K562 (cell line): ENCODE data around the gene ARHGAP15. TPM values are rescaled to one million over a fixed set of nuclear protein-coding genes. Genes with fewer than 3 reads are reported as not detected.

Experiments
- ATAC-seq: fragments of 200-7000 bp; cut with Tn5 transposase; 3 replicates; pipeline ENCODE4 v1.9.1; 2020; ENCODE audit warnings: moderate library complexity
- BruUV-seq: library from RNA; stranded (reverse); fragments of 400-500 nt; replicated peaks from 2 replicates; lab custom pipeline; 2021; lab: Mats Ljungman, UMichigan
- CTCF ChIA-PET: fragments of 300-600 bp; formaldehyde crosslinking; extraction: SDS; loops from one replicate; lab custom pipeline; 2021; ENCODE audit warnings: low intra/inter-chr PET ratio; lab: Yijun Ruan, JAX
- POLR2A ChIA-PET: fragments of 300-600, 350-650 bp; sonication (Branson Sonifier 250); formaldehyde crosslinking; extraction: SDS; loops from one replicate; lab custom pipeline; 2021; ENCODE audit warnings: antibody characterized with exemption, inconsistent platforms; lab: Yijun Ruan, JAX
- DNase-seq, 4 experiments: peaks; one replicate each; pipeline versions ENCODE4 v3.0.0 to v3.0.0-alpha.2; 2011 to 2018; ENCODE audit warnings: low spot score in 3 of 4, mixed read lengths in 3 of 4; ENCODE audit errors: extremely low read depth in 1 of 4
- FAIRE-seq: peaks from 2 replicates; lab custom pipeline; 2011; peaks lifted over from hg19 to GRCh38; lab: Jason Lieb, UNC
- H2AFZ ChIP-seq: 2 replicates; pipeline ENCODE4 v1.6.0; 2011; ENCODE audit warnings: low read depth, low read length, control low read depth, inconsistent platforms
- H3K27ac ChIP-seq: fragments of 200-600 bp; 3 replicates; pipeline ENCODE4 v1.8.0; 2011; ENCODE audit warnings: low read depth, mild to moderate bottlenecking, control low read depth, inconsistent platforms, low read length, moderate library complexity, mixed read lengths; ENCODE audit errors: extremely low read depth
- H3K27me3 ChIP-seq, 2 experiments: fragments of 300-600 bp in 1 of 2; 2 replicates in 1 of 2; 3 replicates in 1 of 2; pipeline versions ENCODE4 v1.6.0 to v1.8.0; 2011; ENCODE audit warnings: inconsistent platforms in 2 of 2, low read length in 2 of 2, mild to moderate bottlenecking in 1 of 2, mixed read lengths in 1 of 2, moderate library complexity in 1 of 2; ENCODE audit not compliant: control insufficient read depth in 2 of 2, insufficient read depth in 2 of 2
- H3K36me3 ChIP-seq: fragments of 300-600 bp; 3 replicates; pipeline ENCODE4 v1.8.0; 2011; ENCODE audit warnings: mild to moderate bottlenecking, low read length, inconsistent platforms; ENCODE audit not compliant: control insufficient read depth, insufficient read depth
- H3K4me1 ChIP-seq, 2 experiments: fragments of 200-600 bp in 1 of 2; replicated peaks in 1 of 2; 2 replicates in 1 of 2; 3 replicates in 1 of 2; pipeline versions ENCODE4 v1.5.1 to v1.8.0; 2011; ENCODE audit warnings: inconsistent platforms in 2 of 2, low read length in 2 of 2, mild to moderate bottlenecking in 1 of 2, mixed read lengths in 1 of 2, moderate library complexity in 1 of 2; ENCODE audit not compliant: control insufficient read depth in 2 of 2, insufficient read depth in 2 of 2
- H3K4me2 ChIP-seq: 2 replicates; pipeline ENCODE4 v1.6.1; 2011; ENCODE audit warnings: low read length, control low read depth, inconsistent platforms, mixed read lengths; ENCODE audit not compliant: insufficient read depth
- H3K4me3 ChIP-seq: fragments of 200-600 bp; sonication (generic), shearing (Covaris generic); 2 replicates; pipeline ENCODE4 v1.5.1; 2016; ENCODE audit warnings: control low read depth, inconsistent platforms
- H3K79me2 ChIP-seq: fragments of 200-600 bp; 3 replicates; pipeline ENCODE4 v1.8.0; 2011; ENCODE audit warnings: low read length, inconsistent platforms; ENCODE audit not compliant: control insufficient read depth, insufficient read depth
- H3K9ac ChIP-seq, 2 experiments: 2 replicates each; pipeline versions ENCODE4 v1.6.0 to v1.6.1; 2011; ENCODE audit warnings: low read depth in 2 of 2, low read length in 2 of 2, control low read depth in 1 of 2, inconsistent platforms in 1 of 2, mild to moderate bottlenecking in 1 of 2, mixed read lengths in 1 of 2; ENCODE audit not compliant: insufficient read depth in 1 of 2
- H3K9me1 ChIP-seq: one replicate; pipeline ENCODE4 v1.6.0; 2011; ENCODE audit warnings: inconsistent platforms, mild to moderate bottlenecking, low read length, moderate library complexity; ENCODE audit not compliant: control insufficient read depth, insufficient read depth
- H3K9me3 ChIP-seq: replicated peaks from 2 replicates; pipeline ENCODE4 v1.5.1; 2011; ENCODE audit warnings: low read depth, low read length, inconsistent platforms; ENCODE audit not compliant: control insufficient read depth, insufficient read depth
- H4K20me1 ChIP-seq: replicated peaks from 2 replicates; pipeline ENCODE4 v1.6.1; 2011; ENCODE audit warnings: low read length, inconsistent platforms, mixed read lengths; ENCODE audit not compliant: control insufficient read depth, insufficient read depth
- ATF7 ChIP-seq: fragments of 450-650 bp; IDR thresholded peaks from 2 replicates; pipeline ENCODE4 v1.7.1; 2014; ENCODE audit warnings: mild to moderate bottlenecking, moderate library complexity
- ETV1 ChIP-seq: fragments of 450-650 bp; conservative IDR thresholded peaks from 2 replicates; pipeline ENCODE4 v1.6.1; 2016; ENCODE audit warnings: missing genetic modification characterization, control low read depth, low read depth, missing compliant biosample characterization
- MECOM ChIP-seq: fragments of 250-450 bp; sonication (Bioruptor Pico); IDR thresholded peaks from 2 replicates; pipeline ENCODE4 v1.8.0; 2022; ENCODE audit warnings: inconsistent platforms
- NONO ChIP-seq, 2 experiments: fragments of 200-400 bp in 1 of 2; fragments of 450-650 bp in 1 of 2; formaldehyde crosslinking in 1 of 2; IDR thresholded peaks; 2 replicates each; pipeline ENCODE4 v1.6.1; 2017; ENCODE audit warnings: low read depth in 2 of 2, mild to moderate bottlenecking in 2 of 2, moderate library complexity in 2 of 2, low read length in 1 of 2
- VEZF1 ChIP-seq: fragments of 200-800 bp; sonication (Bioruptor generic); IDR thresholded peaks from 2 replicates; pipeline ENCODE4 v1.6.1; 2017; ENCODE audit warnings: missing genetic modification characterization, missing compliant biosample characterization
- ZKSCAN3 ChIP-seq: fragments of 250-450 bp; sonication (Bioruptor Pico); IDR thresholded peaks from 2 replicates; pipeline ENCODE4 v1.4.0; 2020
- WGBS: fragments of 100-300 bp; shearing (Covaris generic); methylation state at CpG from one replicate; pipeline ENCODE4 v1.1.6; 2016; ENCODE audit warnings: low coverage, mixed read lengths; ENCODE audit not compliant: insufficient coverage; ENCODE audit errors: missing lambda C conversion rate; 5-methylcytosine and 5-hydroxymethylcytosine counted together
- in situ Hi-C: fragments of 300-500 bp; cut with MboI; formaldehyde crosslinking; loops from 4 replicates; pipeline ENCODE4 v1.15.0; 2018; ENCODE audit warnings: inconsistent platforms, mixed read lengths
- intact Hi-C: fragments of 100-400 bp; cut with micrococcal nuclease; formaldehyde crosslinking; loops from 2 replicates; pipeline ENCODE4 v1.14.2; 2022
- polyA plus RNA-seq, 8 experiments: library from polyadenylated mRNA; depleted of rRNA in 4 of 8; stranded (reverse) in 5 of 8; unstranded in 3 of 8; fragments of >200 nt; fragmentation: Nextera tagmentation in 2 of 8; fragmentation: Illumina TruSeq in 1 of 8; extraction: Ambion mirVana in 2 of 8; extraction: Trizol in 1 of 8; gene quantifications; 2 replicates each; pipeline versions ENCODE4 v1.2.1 to v1.2.3, GENCODE V29; 2011 to 2014; ENCODE audit warnings: inconsistent platforms in 1 of 8, missing spikeins in 1 of 8
- total RNA-seq, 7 experiments: library from RNA; depleted of rRNA in 6 of 7; stranded (reverse); fragments of >200 nt in 6 of 7; fragmentation: Illumina TruSeq in 2 of 7; extraction: Trizol in 2 of 7; gene quantifications; 2 replicates each; pipeline versions ENCODE4 v1.2.1 to v1.2.3, GENCODE V29; 2011 to 2021; ENCODE audit warnings: low replicate concordance in 1 of 7

The ARHGAP15 gene
- total and polyA plus RNA-seq, 9 of the 15 experiments (the other 6 are each of a cell fraction or from before 2014, with no cell fraction given), result 1.5 to 17.9 (median 7.9) TPM

GRCh38 chr2:143514413-143514812 is 385.2 kb downstream of the ARHGAP15 start:
- TF ChIP-seq VEZF1 (CRISPR knock-in tag) (no peak), NONO (IDR thresholded peaks at IDR 0.05; ENCODE audit: low read depth in 2 of 2, low read length in 1 of 2) (no peak), MECOM (CRISPR knock-in tag) (no peak), ETV1 (no peak), ZKSCAN3 (no peak), ATF7 (no peak)

More at GRCh38 chr2:143514413-143514812, 385.2 kb downstream of the ARHGAP15 start:
- H3K4me3 ChIP-seq, result no peak overlapping the region
- H3K27ac ChIP-seq, result no peak overlapping the region
- no TSS peak for BruUV-seq
- in situ Hi-C loops, result no loop called here
- H3K4me2 ChIP-seq, result no peak overlapping the region
- ChIA-PET CTCF (no interaction called here), POLR2A (no interaction called here)
- no peak overlapping the region for H3K9ac ChIP-seq
- no peaks in the 10 kb centered on the region for H3K9me1 ChIP-seq
- WGBS, result 25% methylated on average over 1 of the region's 1 CpG
- FAIRE-seq (no peak), ATAC-seq (no peak), DNase-seq (no peak)
- intact Hi-C loops, result no loop called here
- H3K27me3 ChIP-seq, result no peaks in the 10 kb centered on the region
- no peaks in the 10 kb centered on the region for H3K79me2 ChIP-seq
- H3K4me1 ChIP-seq, result no peaks in the 10 kb centered on the region; a peak in 1 of 5 replicates
- H3K9me3 ChIP-seq, result no peaks in the 10 kb centered on the region
- no peaks in the 10 kb centered on the region for H4K20me1 ChIP-seq
- no peaks in the 10 kb centered on the region for H3K36me3 ChIP-seq
- H2AFZ ChIP-seq, result no peak overlapping the region
